PC-9 (cell line): ENCODE measurements around the gene FBXL13.

Experiments
- CTCF ChIP-seq: fragments of 200-600 bp; sonication (generic); conservative IDR thresholded peaks from 2 replicates; pipeline ENCODE4 v1.6.1; 2017; ENCODE audit warnings: mixed run types, antibody characterized with exemption, mild to moderate bottlenecking, moderate library complexity
- EZH2 ChIP-seq: fragments of 200-600 bp; sonication (generic); IDR thresholded peaks from 2 replicates; pipeline ENCODE4 v1.8.0; 2017; ENCODE audit warnings: antibody characterized with exemption, low read depth

- TF ChIP-seq EZH2 (no peak), CTCF (no peak)
Observed at GRCh38 chr7:102892631-102893278, 181.8 kb downstream of the FBXL13 start.
